ENCODE measurements around the gene ABAT.

ABAT gene

DNA sequence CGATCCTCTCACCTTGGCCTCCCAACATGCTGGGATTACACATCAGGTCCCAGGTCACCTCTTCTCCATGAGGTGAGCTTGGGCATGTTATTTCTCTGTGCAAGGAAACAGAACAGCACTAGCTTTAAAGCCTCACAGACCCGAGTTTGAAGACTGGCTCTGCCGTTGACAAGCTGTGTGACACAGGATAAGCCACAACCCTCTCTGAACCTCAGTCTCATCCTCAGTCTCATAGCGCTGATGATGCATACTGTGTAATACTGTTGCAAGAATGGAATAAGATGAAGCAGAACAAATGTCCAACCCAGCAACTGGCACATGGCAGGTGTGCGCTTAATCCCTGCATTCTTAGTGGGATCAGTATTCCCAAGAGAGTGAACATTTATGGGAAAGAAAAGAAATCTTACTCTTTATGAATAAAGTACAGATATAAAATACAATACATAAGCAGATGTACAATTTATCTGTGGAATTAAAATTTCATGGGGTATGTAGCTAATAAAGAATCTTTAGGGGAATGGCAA is 43.5 kb downstream of the ABAT start:
- no peak for DNase-seq (ENCODE audit: low spot score)

- DNase-seq (ENCODE audit: low spot score) = no peak
Observed at GRCh38 chr16:8718851-8719680, 44.6 kb downstream of the ABAT start.

GRCh38 chr16:8720080-8720966 is 45.9 kb downstream of the ABAT start:
- peak; percentile 47 for DNase-seq (ENCODE audit: low spot score)

- DNase-seq (ENCODE audit: low spot score) = no peak
Observed at GRCh38 chr16:8720967-8721308, 46.5 kb downstream of the ABAT start.

- no peak for DNase-seq (ENCODE audit: low spot score)
Observed at GRCh38 chr16:8721336-8722024, 47.1 kb downstream of the ABAT start.

DNA sequence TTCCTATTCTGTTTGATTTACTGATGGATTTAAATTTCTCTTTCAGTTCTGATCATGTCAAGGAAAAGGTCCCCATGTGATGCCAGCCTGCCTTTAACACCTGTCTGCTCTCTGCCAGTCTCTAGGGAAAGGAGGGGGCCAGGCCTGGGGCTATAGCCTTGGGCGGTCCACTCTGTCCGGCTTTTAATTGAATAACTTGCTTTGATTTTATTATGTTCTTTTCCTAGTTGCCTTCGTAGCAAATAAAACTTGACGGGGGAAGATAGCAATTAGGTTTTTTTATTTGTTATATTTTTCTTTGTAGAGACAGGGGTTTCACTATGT is 47.6 kb downstream of the ABAT start:
- no peak for DNase-seq (ENCODE audit: low spot score)

GRCh38 chr16:8725513-8726178 is 51.2 kb downstream of the ABAT start:
- no peak for DNase-seq (ENCODE audit: low spot score)

DNA sequence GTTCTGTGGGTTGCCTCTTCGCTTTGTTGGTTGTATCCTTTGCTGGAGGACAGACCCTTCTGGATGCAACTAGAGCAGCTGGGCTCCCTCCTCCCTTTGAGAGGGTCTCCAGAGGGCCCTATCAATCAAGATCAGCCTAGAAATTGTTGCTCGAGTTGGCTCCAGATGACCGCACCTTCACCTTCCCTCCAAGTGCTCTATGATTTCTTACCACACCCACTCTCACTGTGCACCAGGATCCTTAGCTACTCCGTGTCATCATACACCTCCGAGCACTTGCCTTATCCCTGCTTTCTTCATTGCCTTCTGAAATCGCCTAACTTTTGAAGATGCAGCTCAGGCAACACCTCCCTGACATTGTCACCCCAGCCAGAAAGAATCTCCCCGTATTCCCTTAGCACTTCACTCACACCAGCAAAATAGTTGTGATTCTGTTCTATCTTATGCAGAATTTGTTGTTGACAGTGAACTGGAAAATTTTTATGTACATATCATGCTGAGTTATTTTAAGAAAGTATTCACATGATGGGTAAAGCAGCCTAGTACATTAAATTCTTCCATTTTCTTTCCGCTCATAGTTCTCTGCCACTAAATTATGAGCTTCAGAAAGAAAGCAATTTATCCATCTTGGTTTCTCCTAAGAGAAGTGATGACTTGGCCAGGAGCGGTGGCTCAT is 52.9 kb downstream of the ABAT start:
- no peak for DNase-seq (ENCODE audit: low spot score)

GRCh38 chr16:8727857-8728618 is 53.6 kb downstream of the ABAT start:
- no peak for DNase-seq (ENCODE audit: low spot score)

- DNase-seq (ENCODE audit: low spot score) = no peak
Observed at GRCh38 chr16:8729779-8730334, 55.4 kb downstream of the ABAT start.

DNA sequence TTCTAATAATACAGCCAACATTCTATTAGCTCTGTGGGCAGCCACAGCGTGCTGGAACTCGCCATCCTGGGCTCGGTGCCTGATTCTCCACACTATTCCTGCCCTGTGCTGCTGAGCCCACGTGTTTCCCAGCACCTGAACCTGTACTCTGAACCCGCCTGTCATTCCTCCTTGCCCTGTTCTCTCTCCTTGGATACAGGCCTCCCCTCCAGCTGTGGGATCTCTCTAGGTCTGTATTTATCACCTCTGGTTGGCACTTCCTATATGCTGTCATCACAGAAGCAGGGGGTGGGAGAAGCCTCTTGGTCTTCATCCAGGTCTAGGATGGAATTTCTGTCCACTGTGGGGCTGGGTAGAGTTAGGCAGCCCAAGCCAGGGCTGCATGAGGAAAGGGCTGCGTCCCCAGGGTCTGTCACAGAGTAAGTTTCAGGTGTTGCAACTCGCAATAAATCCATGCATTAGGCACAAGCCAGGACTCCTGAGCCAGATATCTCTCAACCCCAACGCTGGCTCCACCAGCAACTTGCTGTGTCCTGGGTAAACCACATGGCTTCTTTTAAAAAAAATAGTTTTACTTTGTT is 56.0 kb downstream of the ABAT start:
- no peak for DNase-seq (ENCODE audit: low spot score)

GRCh38 chr16:8733849-8734540 is 59.6 kb downstream of the ABAT start:
- no peak for DNase-seq (ENCODE audit: low spot score)

GRCh38 chr16:8735574-8735973 is 61.2 kb downstream of the ABAT start:
- DNase-seq (ENCODE audit: low spot score) = no peak

- DNase-seq (ENCODE audit: low spot score) = no peak
Observed at GRCh38 chr16:8736123-8736668, 61.8 kb downstream of the ABAT start.

GRCh38 chr16:8739151-8739550 is 64.7 kb downstream of the ABAT start:
- no peak for DNase-seq (ENCODE audit: low spot score)

- DNase-seq (ENCODE audit: low spot score) = no peak
Observed at GRCh38 chr16:8739989-8740704, 65.7 kb downstream of the ABAT start.

- no peak for DNase-seq (ENCODE audit: low spot score)
Observed at GRCh38 chr16:8740775-8741355, 66.4 kb downstream of the ABAT start.

DNA sequence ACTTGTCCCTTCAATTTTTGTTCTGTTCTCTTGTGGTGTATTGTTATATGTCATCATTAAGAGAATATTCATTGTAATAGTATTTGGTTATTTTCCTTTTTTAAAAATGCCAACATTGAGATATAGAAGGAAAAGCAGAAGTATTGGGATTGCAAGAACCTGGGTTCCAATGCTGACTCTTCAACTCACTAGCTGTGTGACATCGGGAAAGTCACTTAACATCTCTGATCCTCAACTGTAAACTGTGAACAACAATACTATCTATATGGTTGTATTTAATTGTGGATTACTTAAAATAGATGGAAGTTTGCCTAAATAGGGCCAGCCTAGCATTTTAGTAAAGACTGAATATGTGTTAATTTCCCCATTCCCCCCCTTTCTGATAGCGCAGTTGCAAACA is 67.2 kb downstream of the ABAT start:
- DNase-seq (ENCODE audit: low spot score) = no peak

Measured in pons (tissue), 1 donor.